Spleen (tissue), 7 donors: Measurements from ENCODE around the gene MYO18B.

ENCODE experiments used
- CTCF ChIP-seq, 11 experiments: fragments of 200-600 bp in 7 of 11; fragments of 450-650 bp in 4 of 11; sonication (generic) in 4 of 11; IDR thresholded peaks in 8 of 11; conservative IDR thresholded peaks in 3 of 11; 1 replicate in 7 of 11; 2 replicates in 4 of 11; pipeline versions ENCODE4 v1.4.0 to v1.8.0; 2016 to 2021; ENCODE audit warnings: antibody characterized with exemption in 11 of 11, inconsistent platforms in 4 of 11, mild to moderate bottlenecking in 1 of 11
- POLR2A ChIP-seq, 3 donors: fragments of 450-650 bp; IDR thresholded peaks; one replicate each; pipeline ENCODE4 v1.5.1; 2017; ENCODE audit warnings: antibody characterized with exemption in 3 of 3, mild to moderate bottlenecking in 1 of 3
- POLR2AphosphoS5 ChIP-seq, 3 donors: sonication (generic); formaldehyde crosslinking; IDR thresholded peaks; one replicate each; pipeline ENCODE4 v1.5.1; 2017; ENCODE audit warnings: antibody characterized with exemption in 3 of 3
- donor health status: DM: no; HTN: no; CAD: no; lungs with moderate emphysema.
- donor health status: DM: no; HTN: no; CAD: no.
- donor health status: DM: no; HTN: no; CAD: no.

GRCh38 chr22:25969286-25969685, 227.3 kb downstream of the MYO18B start:
- no peak for TF ChIP-seq CTCF (IDR thresholded peaks at IDR 0.05 in 8 of 11, conservative IDR thresholded peaks at IDR 0.05 in 3 of 11)
- TF ChIP-seq POLR2AphosphoS5 (IDR thresholded peaks at IDR 0.05), result no peak
- TF ChIP-seq POLR2A (IDR thresholded peaks at IDR 0.05), result no peak
